Stimulated activated CD8-positive, alpha-beta memory T cell treated with anti-CD3 and anti-CD28 coated beads, Interleukin-12 subunit alpha, Interleukin-12 subunit beta, amount 100 ng/mL, for 24 hours (primary cell): ENCODE data around the gene MRPL4.
"Not testable (repeated sequence)": the region's sequence is repeated elsewhere in the genome, so short reads cannot be mapped to it uniquely, and the experiment has no call there.

Experiments used
- DNase-seq: peaks from one replicate; pipeline ENCODE4 v3.0.0-alpha.2; 2020; ENCODE audit errors: extremely low read depth

MRPL4 gene

GRCh38 chr19:10230173-10230860 lies 21.7 kb upstream of the MRPL4 start:
- DNase-seq, result no peak

GRCh38 chr19:10230861-10231611 lies 21.0 kb upstream of the MRPL4 start, which contains the start of gene S1PR2:
Gene S1PR2 (minus strand): TSS chr19:10231331. CDS start chr19:10224905, 6,426 bp downstream.
- no peak for DNase-seq

GRCh38 chr19:10231612-10232228 lies 20.3 kb upstream of the MRPL4 start:
- DNase-seq, result no peak

GRCh38 chr19:10233946-10234345 lies 18.1 kb upstream of the MRPL4 start:
- DNase-seq, result no peak

- DNase-seq, result no peak
Measured at GRCh38 chr19:10235003-10235402, 17.0 kb upstream of the MRPL4 start.

GRCh38 chr19:10235409-10235808 lies 16.6 kb upstream of the MRPL4 start:
- not testable (repeated sequence) for DNase-seq

- no peak for DNase-seq
Measured at GRCh38 chr19:10237702-10238101, 14.3 kb upstream of the MRPL4 start.

GRCh38 chr19:10238172-10238783 lies 13.7 kb upstream of the MRPL4 start:
- no peak for DNase-seq

GRCh38 chr19:10241826-10242449 lies 10.1 kb upstream of the MRPL4 start:
- not testable (repeated sequence) for DNase-seq

GRCh38 chr19:10243606-10244005 lies 8.4 kb upstream of the MRPL4 start:
- no peak for DNase-seq

GRCh38 chr19:10245189-10245939 lies 6.7 kb upstream of the MRPL4 start:
- DNase-seq, result no peak

- no peak for DNase-seq
Measured at GRCh38 chr19:10246511-10246910, 5.5 kb upstream of the MRPL4 start.

- no peak for DNase-seq
Measured at GRCh38 chr19:10252707-10253106, 693 bp downstream of the MRPL4 start.

- DNase-seq, result no peak
Measured at GRCh38 chr19:10254244-10254643, 2.2 kb downstream of the MRPL4 start.

- DNase-seq, result no peak
Measured at GRCh38 chr19:10255358-10255757, 3.3 kb downstream of the MRPL4 start.

- DNase-seq, result no peak
Measured at GRCh38 chr19:10256551-10256950, 4.5 kb downstream of the MRPL4 start.

- DNase-seq, result no peak
Measured at GRCh38 chr19:10256970-10257615, 5.1 kb downstream of the MRPL4 start.

- DNase-seq, result no peak
Measured at GRCh38 chr19:10258080-10258710, 6.2 kb downstream of the MRPL4 start.

- DNase-seq, result peak; percentile 78
Measured at GRCh38 chr19:10259162-10259905, 7.3 kb downstream of the MRPL4 start.
